Measurements from ENCODE around the gene STUB1.

Gene STUB1

DNA sequence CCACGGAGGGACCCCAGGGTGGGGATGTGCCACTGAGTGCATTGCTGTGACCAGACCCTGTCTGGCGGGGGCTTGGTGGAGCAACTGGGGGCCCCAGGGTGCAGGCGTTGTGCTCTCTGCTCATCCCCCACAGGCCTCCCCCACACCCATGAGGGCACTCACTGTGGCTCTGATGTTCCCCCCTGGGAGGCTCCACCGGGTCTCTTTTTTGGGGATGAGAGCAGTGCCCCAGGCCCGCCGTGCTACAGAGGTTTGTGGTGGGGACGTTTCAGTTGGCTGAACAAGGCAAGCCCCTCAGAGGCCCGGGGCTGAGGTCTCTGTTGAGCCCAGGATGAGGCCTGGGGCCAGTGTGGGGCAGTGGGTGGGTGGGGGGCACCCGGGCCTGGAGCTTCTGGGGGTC is 43.5 kb downstream of the STUB1 start:
- H3K4me3 ChIP-seq (replicated peaks; ENCODE audit: insufficient read depth, low read length) = no peak overlapping the region
- TF ChIP-seq GABPA (IDR thresholded peaks at IDR 0.05; ENCODE audit: low read depth) = no peak
- TF ChIP-seq, protein P1, sequence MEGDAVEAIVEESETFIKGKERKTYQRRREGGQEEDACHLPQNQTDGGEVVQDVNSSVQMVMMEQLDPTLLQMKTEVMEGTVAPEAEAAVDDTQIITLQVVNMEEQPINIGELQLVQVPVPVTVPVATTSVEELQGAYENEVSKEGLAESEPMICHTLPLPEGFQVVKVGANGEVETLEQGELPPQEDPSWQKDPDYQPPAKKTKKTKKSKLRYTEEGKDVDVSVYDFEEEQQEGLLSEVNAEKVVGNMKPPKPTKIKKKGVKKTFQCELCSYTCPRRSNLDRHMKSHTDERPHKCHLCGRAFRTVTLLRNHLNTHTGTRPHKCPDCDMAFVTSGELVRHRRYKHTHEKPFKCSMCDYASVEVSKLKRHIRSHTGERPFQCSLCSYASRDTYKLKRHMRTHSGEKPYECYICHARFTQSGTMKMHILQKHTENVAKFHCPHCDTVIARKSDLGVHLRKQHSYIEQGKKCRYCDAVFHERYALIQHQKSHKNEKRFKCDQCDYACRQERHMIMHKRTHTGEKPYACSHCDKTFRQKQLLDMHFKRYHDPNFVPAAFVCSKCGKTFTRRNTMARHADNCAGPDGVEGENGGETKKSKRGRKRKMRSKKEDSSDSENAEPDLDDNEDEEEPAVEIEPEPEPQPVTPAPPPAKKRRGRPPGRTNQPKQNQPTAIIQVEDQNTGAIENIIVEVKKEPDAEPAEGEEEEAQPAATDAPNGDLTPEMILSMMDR (IDR thresholded peaks at IDR 0.05; ENCODE audit: insufficient read depth, low read length) = no peak
- TF ChIP-seq, protein P2, sequence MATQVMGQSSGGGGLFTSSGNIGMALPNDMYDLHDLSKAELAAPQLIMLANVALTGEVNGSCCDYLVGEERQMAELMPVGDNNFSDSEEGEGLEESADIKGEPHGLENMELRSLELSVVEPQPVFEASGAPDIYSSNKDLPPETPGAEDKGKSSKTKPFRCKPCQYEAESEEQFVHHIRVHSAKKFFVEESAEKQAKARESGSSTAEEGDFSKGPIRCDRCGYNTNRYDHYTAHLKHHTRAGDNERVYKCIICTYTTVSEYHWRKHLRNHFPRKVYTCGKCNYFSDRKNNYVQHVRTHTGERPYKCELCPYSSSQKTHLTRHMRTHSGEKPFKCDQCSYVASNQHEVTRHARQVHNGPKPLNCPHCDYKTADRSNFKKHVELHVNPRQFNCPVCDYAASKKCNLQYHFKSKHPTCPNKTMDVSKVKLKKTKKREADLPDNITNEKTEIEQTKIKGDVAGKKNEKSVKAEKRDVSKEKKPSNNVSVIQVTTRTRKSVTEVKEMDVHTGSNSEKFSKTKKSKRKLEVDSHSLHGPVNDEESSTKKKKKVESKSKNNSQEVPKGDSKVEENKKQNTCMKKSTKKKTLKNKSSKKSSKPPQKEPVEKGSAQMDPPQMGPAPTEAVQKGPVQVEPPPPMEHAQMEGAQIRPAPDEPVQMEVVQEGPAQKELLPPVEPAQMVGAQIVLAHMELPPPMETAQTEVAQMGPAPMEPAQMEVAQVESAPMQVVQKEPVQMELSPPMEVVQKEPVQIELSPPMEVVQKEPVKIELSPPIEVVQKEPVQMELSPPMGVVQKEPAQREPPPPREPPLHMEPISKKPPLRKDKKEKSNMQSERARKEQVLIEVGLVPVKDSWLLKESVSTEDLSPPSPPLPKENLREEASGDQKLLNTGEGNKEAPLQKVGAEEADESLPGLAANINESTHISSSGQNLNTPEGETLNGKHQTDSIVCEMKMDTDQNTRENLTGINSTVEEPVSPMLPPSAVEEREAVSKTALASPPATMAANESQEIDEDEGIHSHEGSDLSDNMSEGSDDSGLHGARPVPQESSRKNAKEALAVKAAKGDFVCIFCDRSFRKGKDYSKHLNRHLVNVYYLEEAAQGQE (IDR thresholded peaks at IDR 0.05; ENCODE audit: insufficient replicate concordance, low read depth) = no peak
- TF ChIP-seq POLR2AphosphoS5 (IDR thresholded peaks at IDR 0.05; ENCODE audit: low read depth) = no peak
- no peak for TF ChIP-seq SPI1 (IDR thresholded peaks at IDR 0.05; ENCODE audit: borderline replicate concordance, low read depth)
- DNase-seq (ENCODE audit: low read depth in 1 of 2, low spot score in 1 of 2) = no peak
- H3K27me3 ChIP-seq (ENCODE audit: insufficient read depth, poor library complexity, severe bottlenecking) = no peaks in the 10 kb centered on the region
- no peak overlapping the region for H3K27ac ChIP-seq (replicated peaks)

GRCh38 chr16:724188-725040 is 44.2 kb downstream of the STUB1 start:
- H3K27ac ChIP-seq (replicated peaks) = no peak overlapping the region
- TF ChIP-seq, protein P1 (IDR thresholded peaks at IDR 0.05; ENCODE audit: insufficient read depth, low read length) = no peak
- TF ChIP-seq POLR2AphosphoS5 (IDR thresholded peaks at IDR 0.05; ENCODE audit: low read depth) (no peak), SPI1 (IDR thresholded peaks at IDR 0.05; ENCODE audit: borderline replicate concordance, low read depth) (no peak), GABPA (IDR thresholded peaks at IDR 0.05; ENCODE audit: low read depth) (no peak)
- TF ChIP-seq, protein P2 (IDR thresholded peaks at IDR 0.05; ENCODE audit: insufficient replicate concordance, low read depth) = no peak
- DNase-seq (ENCODE audit: low read depth in 1 of 2, low spot score in 1 of 2) = no peak
- H3K27me3 ChIP-seq (ENCODE audit: insufficient read depth, poor library complexity, severe bottlenecking) = no peaks in the 10 kb centered on the region
- H3K4me3 ChIP-seq (replicated peaks; ENCODE audit: insufficient read depth, low read length) = no peak overlapping the region

DNA sequence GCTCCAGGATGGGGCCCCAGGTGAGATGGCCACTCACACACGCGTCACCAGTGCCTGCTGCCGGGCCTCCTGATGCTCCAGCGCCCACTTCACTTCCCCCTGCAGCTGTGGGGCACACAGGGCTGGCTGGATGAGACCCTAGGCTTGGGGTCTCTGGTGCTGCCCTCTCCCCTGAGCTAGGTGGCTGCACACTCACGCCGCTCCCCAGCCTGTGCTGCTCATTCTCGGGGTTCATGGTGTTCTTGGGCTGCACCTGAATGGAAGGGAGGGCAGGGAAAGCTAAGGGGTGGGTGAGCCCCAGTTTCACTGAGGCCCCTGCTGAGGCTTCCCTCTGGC is 44.8 kb downstream of the STUB1 start:
- Histone ChIP-seq H3K4me3 (replicated peaks; ENCODE audit: insufficient read depth, low read length) (no peak overlapping the region), H3K27me3 (ENCODE audit: insufficient read depth, poor library complexity, severe bottlenecking) (no peaks in the 10 kb centered on the region), H3K27ac (replicated peaks) (no peak overlapping the region)
- TF ChIP-seq SPI1 (IDR thresholded peaks at IDR 0.05; ENCODE audit: borderline replicate concordance, low read depth) (no peak), POLR2AphosphoS5 (IDR thresholded peaks at IDR 0.05; ENCODE audit: low read depth) (no peak; the same call in 1 of the 2 replicates), GABPA (IDR thresholded peaks at IDR 0.05; ENCODE audit: low read depth) (no peak)
- TF ChIP-seq, protein P1 (IDR thresholded peaks at IDR 0.05; ENCODE audit: insufficient read depth, low read length) = no peak
- TF ChIP-seq, protein P2 (IDR thresholded peaks at IDR 0.05; ENCODE audit: insufficient replicate concordance, low read depth) = no peak
- no peak for DNase-seq (ENCODE audit: low read depth in 1 of 2, low spot score in 1 of 2)
